T47D (cell line): ENCODE results near the gene P4HA3.

Source experiments
- DNase-seq, 2 experiments: peaks; one replicate each; pipeline versions ENCODE4 v3.0.0 to v3.0.0-alpha.2; 2011 to 2012; ENCODE audit warnings: low read depth in 1 of 2, low spot score in 1 of 2
- JUND ChIP-seq: IDR thresholded peaks from 2 replicates; pipeline ENCODE4 v1.6.1; 2012; ENCODE audit warnings: low read depth
- in situ Hi-C: cut with HindIII; loops from 2 replicates; pipeline ENCODE4 v1.10.0; 2016; ENCODE audit warnings: low sequenced_read_pairs, low pct_unique_long_range_greater_than_20kb

The P4HA3 gene

DNA sequence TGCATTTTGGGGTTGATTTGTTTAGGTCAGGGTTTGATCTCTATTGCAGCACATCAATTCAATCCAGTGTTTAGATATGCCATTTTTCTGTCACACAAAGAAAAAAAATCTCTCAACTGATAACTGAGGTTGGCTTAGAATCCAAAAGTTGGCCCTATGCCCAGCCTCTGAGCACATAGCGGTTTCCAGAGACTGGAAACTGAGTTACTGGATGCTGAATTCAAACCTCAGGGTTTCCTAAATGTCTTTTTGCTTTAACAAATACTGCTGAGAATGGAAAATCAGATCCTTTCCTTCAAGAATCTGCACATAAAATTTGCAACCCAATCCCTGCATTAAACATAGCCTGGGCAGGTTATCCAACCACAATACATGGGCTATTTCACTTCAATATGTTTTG lies 4.0 kb downstream of the P4HA3 start:
- no peak for DNase-seq
- no peak for TF ChIP-seq JUND
- in situ Hi-C loops = no loop called here

GRCh38 chr11:74306435-74307175 lies 4.8 kb downstream of the P4HA3 start:
- in situ Hi-C loops = no loop called here
- no peak for DNase-seq
- no peak for TF ChIP-seq JUND

- in situ Hi-C loops = no loop called here
- no peak for TF ChIP-seq JUND
- no peak for DNase-seq
Measured at GRCh38 chr11:74299015-74299414, 12.4 kb downstream of the P4HA3 start.

DNA sequence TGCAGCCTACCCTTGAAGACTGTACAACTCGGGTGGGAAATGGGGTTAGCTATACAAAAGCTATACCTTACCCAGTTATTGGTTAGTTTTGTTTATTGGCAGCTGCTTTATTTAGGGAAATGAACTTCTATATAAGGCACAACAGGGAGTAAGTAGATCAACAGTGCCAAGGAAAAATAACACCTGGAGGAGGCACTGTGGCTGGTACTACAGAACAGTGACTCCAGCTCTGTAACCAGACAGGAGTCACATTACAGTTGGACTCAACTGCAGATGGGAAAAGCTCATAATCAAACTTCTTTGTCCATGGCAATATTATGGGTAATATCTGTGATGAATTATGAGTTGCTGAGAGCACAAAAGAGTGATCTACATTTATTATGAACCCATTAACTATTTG lies 14.0 kb downstream of the P4HA3 start:
- in situ Hi-C loops = no loop called here

DNA sequence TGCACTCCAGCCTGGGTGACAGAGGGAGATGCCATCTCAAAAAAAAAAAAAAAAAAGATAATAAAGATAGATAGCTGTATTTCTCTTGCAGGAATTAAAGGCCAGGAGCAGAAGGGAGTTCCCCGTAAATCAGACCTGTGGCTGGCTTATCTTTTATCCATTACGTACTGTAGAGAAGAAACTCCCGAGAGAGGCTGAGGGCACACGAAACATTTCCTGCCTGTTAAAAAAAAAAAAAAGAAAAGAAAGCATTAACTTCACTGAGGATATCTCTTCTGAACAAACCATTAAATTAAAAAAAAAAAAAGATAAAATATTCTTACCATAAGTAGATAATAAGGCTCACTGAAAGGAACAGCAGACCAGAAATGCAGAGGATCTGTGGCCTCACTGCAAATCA lies 22.5 kb downstream of the P4HA3 start:
- no peak for DNase-seq
- TF ChIP-seq JUND = no peak
- in situ Hi-C loops = no loop called here

More for the DNA sequence above, 14.0 kb downstream of the P4HA3 start:
- no peak for TF ChIP-seq JUND
- DNase-seq = no peak

DNA sequence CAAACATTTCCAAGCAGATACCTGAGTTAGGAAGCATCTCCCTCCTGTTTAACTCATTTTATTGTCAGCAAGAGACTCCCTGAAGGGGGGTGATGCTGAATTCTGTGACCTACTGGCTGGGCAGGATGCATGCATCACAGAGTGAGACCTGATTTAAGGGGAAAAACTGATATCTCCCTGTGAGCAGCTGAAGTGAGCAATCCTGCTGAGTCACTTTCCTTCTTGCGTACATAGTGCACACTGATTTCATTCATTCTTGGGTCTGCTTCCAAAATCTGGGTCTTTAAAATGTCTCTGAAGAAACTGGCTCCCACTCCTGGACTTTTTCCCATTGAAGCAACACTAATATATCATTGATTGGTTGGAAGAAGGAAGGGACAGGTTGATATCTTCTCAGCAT lies 23.3 kb downstream of the P4HA3 start:
- DNase-seq = no peak
- TF ChIP-seq JUND = no peak
- in situ Hi-C loops = no loop called here

DNA sequence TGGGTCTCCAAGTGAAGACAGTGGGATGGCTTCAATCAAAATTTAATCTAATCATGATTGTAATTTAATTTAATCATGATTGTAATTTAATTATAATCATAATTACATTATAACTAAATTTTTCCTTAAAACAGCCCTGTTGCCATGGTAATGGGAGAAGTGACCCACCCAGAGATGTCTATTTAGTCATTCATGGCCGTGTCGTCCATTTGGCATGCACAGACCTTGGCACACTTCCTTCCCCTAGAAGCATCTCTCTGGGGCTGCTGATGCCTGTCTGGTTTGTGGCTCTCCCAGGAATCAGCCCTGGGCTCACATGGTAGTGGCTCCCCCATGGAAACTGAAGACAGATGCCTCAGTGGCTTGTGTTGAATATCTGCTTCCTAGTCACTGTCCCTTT lies 27.0 kb downstream of the P4HA3 start:
- in situ Hi-C loops = no loop called here
- no peak for DNase-seq

DNA sequence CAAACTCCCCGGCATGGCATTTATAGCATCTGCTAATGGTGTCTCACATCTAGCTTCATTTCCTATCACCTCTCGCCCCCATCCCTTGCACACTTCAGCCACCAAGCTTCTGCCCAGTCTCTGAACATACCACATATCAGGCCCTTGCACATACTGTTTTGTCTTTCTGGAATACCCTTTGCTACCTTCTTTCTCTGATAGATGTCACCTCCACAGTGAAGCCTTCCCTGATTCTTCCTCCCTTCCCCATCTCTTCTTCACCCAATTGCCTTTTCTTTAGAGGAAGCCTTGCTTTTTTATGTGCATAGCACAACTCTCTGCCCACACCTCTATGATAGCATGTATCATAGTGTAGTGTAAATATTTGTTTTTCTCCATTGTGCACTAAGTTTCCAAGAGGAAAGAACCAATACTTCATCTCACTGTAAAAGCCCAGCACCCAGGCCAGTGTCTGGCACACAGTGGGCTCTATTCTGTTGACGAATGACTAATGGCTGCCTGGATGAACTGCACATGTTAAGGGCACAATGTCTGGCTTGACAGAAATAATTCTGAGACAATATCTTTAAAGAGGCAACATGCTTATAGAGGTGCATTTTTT lies 27.8 kb downstream of the P4HA3 start:
- no peak for TF ChIP-seq JUND
- DNase-seq = no peak
- in situ Hi-C loops = no loop called here

More for the DNA sequence above, 27.0 kb downstream of the P4HA3 start:
- no peak for TF ChIP-seq JUND

- no peak for DNase-seq
- TF ChIP-seq JUND = no peak
- in situ Hi-C loops = no loop called here
Measured at GRCh38 chr11:74282914-74283371, 28.5 kb downstream of the P4HA3 start.

- no peak for TF ChIP-seq JUND
- in situ Hi-C loops = no loop called here
Measured at GRCh38 chr11:74282421-74282820, 29.0 kb downstream of the P4HA3 start.

GRCh38 chr11:74280494-74280893 lies 30.9 kb downstream of the P4HA3 start:
- in situ Hi-C loops = no loop called here
- DNase-seq = peak in 1 of 2 experiments; percentile 23
- no peak for TF ChIP-seq JUND

More at GRCh38 chr11:74282421-74282820, 29.0 kb downstream of the P4HA3 start:
- no peak for DNase-seq

DNA sequence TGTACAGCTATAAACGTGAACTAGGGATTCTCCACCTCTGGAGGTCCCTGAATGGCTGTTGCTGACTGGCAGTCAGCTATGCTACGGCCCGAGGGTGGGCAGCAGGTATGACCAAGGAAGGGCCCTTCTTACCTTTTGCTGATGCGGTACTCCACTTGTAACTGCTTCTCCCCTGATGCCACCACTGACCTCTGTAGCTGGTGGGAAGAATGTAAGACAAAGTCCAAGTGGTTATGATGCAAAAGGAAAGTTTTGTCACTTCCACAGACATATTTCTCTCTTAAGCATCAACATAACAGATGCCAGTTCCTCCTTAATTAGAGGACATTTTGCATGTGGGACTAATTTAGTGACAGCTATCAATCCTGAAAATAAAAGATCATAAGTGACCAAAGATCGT lies 32.2 kb downstream of the P4HA3 start:
- in situ Hi-C loops = no loop called here
- TF ChIP-seq JUND = no peak
- DNase-seq = no peak

DNA sequence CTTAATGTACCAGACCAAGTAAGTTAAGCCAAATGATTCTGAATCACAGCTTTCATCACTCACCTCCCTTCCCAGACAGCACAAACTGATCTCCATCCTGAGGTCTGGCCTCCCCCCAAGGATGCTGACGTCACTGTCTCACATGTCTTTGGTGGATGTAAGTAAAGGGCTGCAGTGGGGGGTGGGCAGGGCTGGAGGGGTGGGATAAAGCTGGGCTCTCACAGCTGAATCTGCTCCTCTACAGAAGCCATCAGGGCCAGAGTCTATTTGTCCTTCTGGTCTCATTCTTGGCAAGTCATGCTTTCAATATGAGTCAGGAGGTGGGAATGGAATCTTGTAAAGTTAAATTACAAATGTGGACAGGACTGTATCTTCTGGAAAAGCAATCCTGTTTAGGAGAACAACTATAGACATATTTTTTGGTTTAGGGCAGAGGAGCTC lies 32.7 kb downstream of the P4HA3 start:
- in situ Hi-C loops = no loop called here
- TF ChIP-seq JUND = no peak
- no peak for DNase-seq
